IPS-18c (cell line): ENCODE measurements around the gene SLC4A1.

Experiments used
- H3K4me3 ChIP-seq: 2 replicates; pipeline ENCODE4 v1.7.0; 2013; ENCODE audit warnings: low read depth, mild to moderate bottlenecking, low read length, moderate library complexity; ENCODE audit not compliant: insufficient read depth
- H3K9me3 ChIP-seq: one replicate; pipeline ENCODE4 v1.6.1; 2013; ENCODE audit warnings: mild to moderate bottlenecking, low read length, moderate library complexity; ENCODE audit not compliant: control insufficient read depth, insufficient read depth

Gene SLC4A1

DNA sequence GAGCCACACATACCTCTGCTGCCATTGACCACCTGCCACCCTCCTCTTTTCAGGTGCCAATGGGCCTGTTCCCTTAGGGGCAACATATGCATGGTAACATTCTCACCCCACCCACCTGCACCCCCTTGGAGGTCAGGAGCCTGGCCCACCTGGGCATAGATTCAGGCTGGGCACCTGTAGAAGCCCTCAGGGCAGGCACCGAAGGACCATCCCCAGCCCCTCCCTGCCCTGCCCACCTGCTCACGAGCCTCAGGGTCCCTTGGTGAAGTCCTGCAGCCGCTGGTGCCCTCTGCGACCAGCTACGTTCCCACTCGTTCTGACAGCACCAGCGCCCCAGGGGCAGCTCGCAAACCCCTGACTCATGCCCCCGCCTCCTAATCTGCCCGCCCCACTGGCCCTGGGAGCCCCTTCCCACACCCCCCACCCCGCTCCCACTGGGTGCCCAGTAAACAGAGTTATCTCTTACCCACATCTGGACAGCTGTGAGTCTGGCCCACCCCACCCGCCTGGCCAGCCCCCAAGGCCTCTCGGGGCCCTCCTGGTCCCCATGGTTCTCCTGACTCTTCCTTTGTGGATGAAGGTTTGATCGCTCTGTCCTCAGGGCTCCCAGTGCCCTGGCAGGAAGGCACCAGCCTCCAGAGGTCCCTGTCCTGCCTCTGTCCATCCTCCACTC, at the start of gene SLC4A1:
Gene SLC4A1 (minus strand): TSS at position 318 of the 673 bp plus-strand sequence. CDS start 5,269 bp downstream, outside the sequence.
- Histone ChIP-seq H3K9me3 (no peaks in the 10 kb centered on the region), H3K4me3 (no peak within 1 kb of the TSS)

DNA sequence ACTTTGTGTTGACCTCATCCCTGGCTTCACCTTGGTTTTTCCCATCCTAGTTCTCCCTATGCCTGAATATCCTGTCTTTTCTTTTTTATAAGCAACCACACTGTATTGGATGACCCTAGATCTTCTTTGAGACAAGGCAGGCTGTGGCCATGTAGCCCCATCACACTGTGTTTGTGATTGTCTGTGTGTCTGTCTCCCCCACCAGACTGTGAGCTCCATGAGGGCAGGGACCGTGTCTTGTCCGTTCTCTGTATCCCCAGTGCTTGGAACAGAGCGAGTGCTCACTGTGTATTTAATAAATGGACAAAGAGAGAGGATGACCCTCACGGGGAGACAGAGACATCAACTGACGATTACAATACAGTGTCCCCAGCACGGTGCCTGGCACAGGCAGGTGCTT, 49.6 kb upstream of the SLC4A1 start:
- peaks cover 2% of the 10 kb centered on the region for H3K9me3 ChIP-seq
- H3K4me3 ChIP-seq = no peak overlapping the region

DNA sequence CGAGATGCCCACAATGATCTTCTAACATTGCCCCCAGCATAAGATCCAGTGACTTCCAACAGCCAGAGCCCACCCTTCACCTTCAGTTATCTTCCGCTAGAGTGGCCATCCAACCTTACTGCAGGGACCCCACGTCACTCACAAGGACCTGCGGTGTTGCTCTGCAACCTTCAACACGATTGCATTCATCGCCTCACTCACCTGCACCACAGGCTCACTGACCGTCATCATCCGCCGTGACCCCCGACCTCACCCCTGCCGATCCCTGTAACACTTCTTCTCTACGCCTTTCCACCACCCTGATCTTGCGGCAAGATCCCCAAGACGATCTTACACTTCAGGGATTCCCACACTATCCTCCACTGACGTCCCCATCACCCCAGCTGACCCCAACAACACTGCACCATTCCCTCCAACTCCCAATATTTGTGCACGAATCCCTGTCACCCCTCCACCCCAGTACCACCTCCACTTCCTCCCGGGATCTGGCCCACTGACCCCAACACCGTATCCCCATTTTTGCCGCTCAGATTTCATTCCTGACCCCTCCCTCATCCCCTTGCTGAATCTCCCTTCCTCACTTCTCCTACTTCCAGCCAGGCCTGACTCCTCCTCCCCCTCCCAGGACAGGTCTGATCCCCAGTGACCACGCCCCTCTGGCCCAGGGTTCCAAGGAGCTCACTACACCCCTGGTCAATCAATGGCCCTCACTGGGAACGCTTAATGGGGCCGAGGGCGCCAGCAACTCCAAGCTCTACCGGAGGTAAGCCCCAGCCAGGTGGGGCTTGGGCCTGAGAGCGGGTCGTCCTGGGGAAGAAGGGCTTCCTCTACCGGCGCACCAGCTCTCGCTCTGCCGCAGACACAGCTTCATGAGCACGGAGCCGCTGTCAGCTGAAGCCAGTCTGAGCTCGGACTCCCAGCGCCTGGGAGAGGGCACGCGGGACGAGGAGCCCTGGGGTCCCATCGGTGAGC, 48.1 kb upstream of the SLC4A1 start:
- Histone ChIP-seq H3K4me3 (peak overlapping the region; percentile 56), H3K9me3 (peaks cover 2% of the 10 kb centered on the region)

DNA sequence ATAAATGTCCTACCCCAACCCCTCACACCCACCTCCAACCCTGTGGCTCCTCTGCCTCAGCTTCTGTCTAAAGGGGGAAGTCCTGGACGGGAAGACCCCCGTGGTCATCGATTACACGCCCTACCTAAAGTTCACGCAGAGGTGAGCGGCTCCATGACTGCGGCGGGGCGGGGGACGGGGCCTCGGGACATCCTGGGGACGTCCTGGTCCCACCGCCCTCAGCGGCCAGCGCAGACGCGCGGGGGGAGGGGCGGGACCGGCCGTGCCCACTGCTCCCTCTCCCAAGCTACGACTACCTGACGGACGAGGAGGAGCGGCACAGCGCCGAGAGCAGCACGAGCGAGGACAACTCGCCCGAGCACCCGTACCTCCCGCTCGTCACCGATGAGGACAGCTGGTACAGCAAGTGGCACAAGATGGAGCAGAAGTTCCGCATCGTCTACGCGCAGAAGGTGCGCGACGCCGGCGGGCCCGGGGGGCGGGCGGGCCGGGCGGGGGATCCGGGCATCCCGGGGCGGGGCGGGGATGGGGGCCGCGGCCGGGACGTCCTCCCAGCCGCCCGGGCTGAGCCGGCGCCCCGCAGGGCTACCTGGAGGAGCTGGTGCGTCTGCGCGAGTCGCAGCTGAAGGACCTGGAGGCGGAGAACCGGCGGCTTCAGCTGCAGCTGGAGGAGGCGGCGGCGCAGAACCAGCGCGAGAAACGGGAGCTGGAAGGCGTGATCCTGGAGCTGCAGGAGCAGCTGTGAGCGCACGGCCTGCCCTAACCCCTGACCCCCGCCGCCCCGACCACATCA, 47.1 kb upstream of the SLC4A1 start:
- peak overlapping the region; percentile 56 for H3K4me3 ChIP-seq
- H3K9me3 ChIP-seq = peaks cover 2% of the 10 kb centered on the region

DNA sequence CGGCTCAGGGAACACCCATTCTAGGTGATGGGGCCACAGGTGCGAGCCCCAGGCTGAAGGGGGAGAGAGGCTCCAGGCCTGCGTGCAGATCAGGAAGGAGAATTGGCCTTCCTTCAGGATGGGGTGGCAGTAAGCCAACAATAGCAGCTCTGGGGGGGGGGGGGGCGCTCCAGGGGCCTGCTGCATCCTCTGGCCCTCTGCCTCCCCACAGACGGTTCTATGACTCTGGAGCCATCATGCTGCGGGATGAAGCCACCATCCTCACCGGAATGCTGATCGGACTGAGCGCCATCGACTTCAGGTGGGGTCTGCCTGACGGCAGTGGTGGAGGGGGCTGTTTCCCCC, 46.6 kb upstream of the SLC4A1 start:
- H3K4me3 ChIP-seq = peak overlapping the region; percentile 56

DNA sequence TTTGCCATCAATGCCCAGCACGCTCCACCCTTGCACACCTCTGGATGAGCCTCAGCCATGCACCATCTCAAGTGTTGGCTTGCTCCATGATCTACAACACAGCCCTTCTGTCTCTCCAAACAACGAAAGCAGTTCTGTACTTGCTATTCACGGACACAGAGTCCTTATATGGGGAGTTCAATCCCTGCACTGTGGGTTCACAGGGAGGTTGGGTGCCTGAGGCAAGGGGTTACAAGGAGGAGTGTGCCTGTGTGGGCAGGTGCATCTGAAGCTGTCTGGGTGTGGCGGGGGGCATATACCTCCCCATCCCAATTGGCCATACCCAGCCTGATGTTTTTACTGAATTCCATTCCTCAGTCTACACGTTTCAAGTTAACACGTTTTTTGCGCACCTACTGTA, 46.1 kb upstream of the SLC4A1 start:
- H3K9me3 ChIP-seq = peaks cover 2% of the 10 kb centered on the region
- no peak overlapping the region for H3K4me3 ChIP-seq

More for the DNA sequence above, 46.6 kb upstream of the SLC4A1 start:
- peaks cover 2% of the 10 kb centered on the region for H3K9me3 ChIP-seq

DNA sequence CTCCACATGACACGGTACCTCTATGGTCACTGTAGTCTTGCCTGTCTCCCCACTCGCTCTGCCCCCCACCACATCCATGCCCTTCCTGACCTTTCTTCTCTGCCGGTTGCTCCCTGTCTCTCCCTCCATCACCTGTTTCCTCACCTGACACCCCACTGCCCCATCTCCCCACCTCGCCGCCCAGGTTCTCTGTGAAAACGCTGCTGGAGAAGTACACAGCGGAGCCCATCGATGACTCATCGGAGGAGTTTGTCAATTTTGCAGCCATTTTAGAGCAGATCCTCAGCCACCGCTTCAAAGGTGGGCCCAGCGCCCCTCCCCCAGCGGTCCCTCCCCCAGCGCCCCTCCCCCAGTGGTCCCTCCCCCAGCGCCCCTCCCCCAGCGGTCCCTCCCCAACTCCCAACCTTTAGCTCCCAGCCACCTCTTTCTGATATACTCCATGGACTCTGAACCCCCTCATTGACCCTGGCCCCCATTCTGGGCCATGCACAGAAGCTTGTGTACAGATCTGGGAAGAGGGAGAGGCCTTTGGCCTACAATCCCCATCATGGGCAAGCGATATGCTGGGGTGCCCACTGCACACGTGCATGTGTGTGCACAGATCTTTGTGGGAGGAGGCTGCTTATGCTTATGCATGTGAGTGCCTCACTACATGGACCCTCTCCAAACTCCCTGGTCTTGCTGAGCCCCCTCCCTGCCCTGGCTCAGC, 44.6 kb upstream of the SLC4A1 start:
- Histone ChIP-seq H3K4me3 (no peak overlapping the region; the same call in 1 of the 2 replicates), H3K9me3 (peaks cover 2% of the 10 kb centered on the region)

DNA sequence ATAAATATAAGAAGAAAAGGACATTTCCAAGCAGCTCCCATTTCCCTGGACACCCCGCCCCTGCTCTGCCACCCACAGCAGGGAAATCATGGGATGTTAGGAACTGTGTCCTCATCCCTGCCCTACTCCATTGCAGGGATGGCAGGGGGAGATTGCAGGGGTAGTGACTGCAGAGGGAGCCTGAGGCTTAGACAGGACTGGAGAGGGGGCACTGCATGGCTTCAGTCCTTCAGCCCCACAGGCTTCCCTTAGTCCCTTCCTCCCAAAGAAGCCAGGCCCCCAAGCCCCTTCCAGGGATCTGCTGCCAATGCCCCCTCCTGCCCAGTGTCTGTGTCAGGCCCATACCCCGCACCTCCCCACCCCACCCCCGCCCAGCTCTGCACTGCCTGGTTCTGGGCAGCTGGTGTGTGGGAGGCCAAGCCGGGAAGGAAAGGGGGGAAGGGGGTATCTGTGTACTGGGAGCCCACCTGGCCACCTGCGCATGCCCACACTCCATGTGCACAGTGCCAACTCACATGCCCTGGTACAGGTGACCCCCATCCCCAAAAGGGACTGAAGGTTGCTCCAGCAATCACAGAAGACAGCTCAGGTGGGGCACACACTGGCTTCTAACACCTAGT, 43.7 kb upstream of the SLC4A1 start:
- Histone ChIP-seq H3K4me3 (no peak overlapping the region), H3K9me3 (no peaks in the 10 kb centered on the region)

DNA sequence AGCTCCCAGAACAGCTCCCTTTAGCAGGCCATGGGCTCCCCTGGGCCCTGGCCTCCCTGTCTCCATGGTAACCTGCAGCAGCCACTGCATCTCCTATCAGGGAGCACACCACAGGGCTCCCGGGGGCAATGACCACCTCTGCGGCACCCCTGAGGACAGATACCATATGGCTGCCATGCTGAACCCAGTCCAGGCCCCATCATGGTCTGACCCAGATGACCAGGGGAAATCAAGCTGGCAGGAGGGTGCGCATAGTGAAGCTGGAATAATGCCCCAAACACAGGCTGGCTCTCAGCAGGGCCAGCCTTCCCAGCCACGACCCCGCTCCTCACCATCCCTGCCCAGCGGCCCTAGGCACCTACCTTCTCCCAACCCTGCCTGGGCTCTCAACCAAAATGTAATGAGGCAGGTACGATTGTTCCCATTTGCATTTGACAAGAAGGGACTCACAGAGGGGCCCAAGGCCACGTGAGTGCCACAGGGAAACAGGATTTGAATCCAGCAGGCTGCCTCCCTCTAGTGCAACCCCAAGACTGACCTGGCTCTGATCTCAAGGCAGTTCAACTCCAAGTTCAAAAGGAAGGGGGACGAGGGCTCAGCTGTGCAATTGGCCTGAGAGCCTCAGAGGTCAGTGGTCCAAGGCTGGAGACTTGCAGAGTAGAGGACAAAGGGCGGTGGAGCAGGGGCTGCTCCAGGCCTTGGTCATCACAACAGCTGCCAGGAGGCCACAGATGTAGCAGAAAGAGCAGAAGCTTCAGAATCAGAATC, 42.9 kb upstream of the SLC4A1 start:
- H3K9me3 ChIP-seq = no peaks in the 10 kb centered on the region
- H3K4me3 ChIP-seq = no peak overlapping the region

DNA sequence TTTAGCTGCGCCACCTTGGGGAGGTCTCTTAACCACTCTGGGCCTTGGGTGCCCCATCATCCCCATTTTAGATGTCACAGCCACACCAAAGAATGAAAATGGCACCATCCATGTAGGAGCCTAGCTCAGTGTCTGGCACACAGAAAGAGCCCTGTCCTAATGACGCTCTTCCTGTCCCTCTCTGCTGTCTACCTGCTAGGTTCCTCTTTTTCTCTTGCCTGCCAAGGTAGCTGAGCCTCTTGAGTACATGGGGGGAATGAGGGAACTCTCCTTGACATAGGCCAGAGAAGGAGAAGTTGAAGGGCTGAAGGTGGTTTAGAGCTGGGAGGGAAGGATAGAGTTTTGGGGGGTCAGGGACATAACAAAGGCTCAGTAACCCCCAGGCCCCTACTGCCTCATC, 42.3 kb upstream of the SLC4A1 start:
- H3K9me3 ChIP-seq = no peaks in the 10 kb centered on the region
- H3K4me3 ChIP-seq = no peak overlapping the region

DNA sequence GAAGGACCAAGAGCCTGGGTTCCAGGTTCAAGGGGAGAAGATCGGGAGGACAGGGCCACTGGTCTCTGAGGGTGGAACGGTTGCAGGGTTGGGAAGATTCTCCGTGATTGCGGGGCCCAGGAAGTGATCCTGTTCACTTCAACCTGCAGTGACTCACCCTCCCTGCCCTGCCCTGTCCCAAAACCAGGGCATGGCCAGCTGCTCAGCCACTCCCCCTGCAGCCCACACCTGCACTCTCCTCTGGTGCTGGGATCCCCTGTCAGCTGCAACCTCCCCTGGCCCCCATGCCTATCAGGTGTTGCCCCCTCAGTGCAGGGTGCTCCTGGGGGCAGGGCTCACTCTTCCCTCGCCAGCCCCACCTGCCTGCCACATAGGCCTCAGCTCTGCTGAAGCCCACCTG, 41.5 kb upstream of the SLC4A1 start:
- Histone ChIP-seq H3K4me3 (no peak overlapping the region), H3K9me3 (no peaks in the 10 kb centered on the region)

DNA sequence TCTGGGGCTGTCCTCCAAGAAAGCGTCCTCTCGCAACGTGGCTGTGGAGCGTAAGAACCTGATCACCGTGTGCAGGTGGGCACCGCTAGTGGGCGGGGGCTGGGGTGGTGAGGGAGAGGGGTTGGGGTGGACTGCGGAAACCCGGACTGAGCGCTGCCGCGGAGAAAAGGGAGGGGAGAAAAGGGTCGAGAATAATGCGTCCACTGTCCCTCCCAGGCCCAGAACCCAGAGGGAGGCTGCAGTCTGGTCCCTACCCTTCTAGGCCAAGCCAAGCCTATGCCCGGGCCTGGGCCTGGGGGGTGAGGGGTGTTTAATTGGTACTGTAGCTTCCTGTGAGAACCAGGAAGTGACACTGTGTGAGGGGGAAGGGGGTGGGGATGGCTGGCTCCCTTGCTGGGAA, 40.9 kb upstream of the SLC4A1 start:
- no peaks in the 10 kb centered on the region for H3K9me3 ChIP-seq
- H3K4me3 ChIP-seq = peak overlapping the region; percentile 46

DNA sequence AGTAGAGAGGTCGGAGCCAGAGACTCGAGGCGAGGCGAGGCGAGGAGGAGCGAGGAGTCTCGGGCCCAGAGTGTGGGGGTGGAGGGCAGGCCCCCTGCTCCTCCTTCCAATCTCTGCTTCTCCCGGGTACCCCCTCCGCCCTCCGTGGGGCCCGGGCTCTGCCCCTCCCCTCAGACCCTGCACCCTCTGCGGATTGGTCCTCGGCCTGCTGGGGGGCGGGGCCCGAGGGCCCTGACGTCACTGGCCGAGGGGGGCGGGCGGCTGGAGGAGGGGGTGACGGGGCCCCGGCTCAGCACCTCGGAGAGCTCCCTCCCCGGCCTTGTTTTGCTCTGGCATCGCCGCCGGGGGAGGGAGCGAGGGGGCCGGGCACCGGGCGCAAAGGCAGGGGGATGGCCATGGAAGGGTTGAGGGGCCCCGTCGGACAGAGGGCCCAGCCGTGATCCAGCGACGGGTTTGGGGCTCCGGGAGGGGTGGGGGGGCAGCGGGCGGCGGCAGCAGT, 40.4 kb upstream of the SLC4A1 start, which contains the start of gene RUNDC3A:
Gene RUNDC3A (plus strand): TSS at position 282 of the 499 bp plus-strand sequence. CDS start 232 bp downstream, outside the sequence.
- Histone ChIP-seq H3K9me3 (no peaks in the 10 kb centered on the region), H3K4me3 (peak within 1 kb of the TSS; percentile 46)

DNA sequence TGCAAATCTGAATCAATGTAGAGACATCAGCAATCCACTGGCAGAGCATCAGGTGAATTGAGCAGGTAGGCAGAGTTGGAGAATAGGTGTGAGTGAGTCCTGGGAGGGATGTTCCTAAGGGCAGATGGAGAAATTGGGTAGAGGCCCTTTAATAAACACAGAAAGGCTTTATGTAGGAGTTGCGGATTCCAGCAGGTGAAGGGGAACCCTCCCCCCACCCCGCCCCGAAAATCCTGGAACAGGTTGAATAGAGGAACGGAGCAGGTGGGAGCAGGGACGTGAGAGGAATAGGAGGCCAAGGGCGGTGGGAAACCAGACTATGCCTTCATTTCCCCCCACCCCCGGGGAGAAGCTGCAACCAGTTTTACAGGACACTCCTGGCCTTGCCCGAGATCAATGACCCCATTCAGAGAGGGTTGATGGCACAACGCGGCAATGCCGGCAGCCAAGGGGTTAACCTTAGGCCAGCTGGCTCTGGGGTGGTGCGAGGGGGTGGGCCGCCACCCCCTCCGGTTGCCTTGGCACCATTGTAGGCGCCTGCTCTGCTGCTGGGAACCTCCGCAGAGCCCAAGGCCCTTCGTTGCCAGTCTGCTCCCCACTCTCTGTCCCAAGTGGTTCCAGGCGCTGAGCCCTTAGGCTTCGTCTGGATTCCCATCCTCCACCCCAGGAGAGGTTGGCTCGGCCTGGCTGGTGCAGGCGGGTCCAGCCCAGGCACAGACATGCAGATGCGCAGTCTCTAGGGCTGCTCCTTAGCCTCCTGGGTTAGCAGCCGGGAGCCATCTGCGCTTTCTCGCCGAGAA, 39.7 kb upstream of the SLC4A1 start:
- Histone ChIP-seq H3K4me3 (peak overlapping the region; percentile 46), H3K9me3 (no peaks in the 10 kb centered on the region)

DNA sequence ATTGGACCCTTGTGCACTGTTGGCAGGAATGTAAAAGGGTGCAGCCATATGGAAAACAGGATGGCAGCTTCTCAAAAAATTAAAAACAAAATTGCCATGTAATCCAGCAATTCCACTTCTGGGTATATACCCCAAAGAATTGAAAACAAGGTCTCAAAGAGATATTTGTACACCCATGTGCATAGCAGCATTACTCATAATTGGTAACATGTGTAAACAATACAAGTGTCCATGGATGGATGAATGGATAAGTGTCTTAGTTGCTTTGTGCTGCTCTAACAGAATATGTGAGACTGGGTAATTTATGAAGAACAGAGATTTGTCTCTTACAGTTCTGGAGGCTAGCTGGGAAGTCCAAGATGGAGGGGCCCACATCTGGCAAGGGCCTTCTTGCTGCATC, 36.7 kb upstream of the SLC4A1 start:
- no peak overlapping the region for H3K4me3 ChIP-seq
- no peaks in the 10 kb centered on the region for H3K9me3 ChIP-seq
